ENCODE results near the gene STX2. TPM values are rescaled to one million over a fixed set of nuclear protein-coding genes. Genes with fewer than 3 reads are reported as not detected.

Gene STX2
- total RNA-seq, 2 experiments from 2014 or later: 13.4 to 14.1 TPM

DNA sequence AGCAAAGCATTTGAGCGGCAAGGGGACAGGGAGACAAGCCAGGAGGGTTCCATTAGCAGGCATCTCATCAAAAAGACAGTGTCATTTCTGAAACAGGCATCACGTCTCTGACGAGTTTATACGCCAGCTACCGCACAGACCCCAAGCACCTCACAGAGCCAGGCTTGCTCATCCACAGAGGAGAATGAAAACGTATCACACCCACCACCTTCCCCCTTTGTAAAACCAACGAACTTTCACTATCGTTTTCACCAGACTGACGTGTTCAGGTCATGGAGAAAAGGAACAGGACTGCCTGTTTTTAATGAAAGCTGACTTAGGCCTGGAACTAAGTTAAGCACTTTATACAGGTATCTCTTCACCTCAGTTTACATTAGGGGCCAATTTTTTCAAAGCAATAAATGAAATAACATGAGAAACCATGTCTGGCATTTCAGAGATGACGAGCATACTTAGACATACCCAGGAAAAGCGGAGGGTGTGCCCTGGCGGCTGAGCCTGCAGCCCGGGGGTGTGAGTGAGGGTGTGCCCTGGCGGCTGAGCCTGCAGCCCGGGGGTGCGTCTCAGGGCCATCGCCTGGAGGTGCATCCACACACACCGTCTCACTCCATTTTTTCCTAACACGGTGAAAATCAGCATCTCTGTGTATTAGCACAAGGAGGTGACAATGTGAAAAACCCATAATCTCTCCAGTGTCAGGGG lies 41.9 kb downstream of the STX2 start:
- H3K36me3 Mint-ChIP-seq (ENCODE audit: low read depth): peaks cover 89% of the 10 kb centered on the region

DNA sequence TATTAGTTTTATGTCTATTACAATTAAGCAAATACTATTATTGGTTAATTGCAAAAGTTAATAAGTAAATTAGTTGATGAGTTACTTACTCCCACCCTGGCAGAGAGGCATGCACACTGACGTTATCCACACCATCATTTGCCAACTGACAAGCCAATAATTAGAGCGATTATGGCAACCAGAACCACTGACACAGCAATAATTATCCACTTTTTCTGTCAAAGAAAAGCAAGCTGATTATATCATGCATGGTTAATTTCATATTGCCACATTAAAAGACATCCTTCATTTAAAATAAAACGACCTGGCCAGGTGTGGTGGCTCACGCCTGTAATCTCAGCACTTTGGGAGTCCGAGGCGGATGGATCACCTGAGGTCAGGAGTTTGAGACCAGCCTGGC lies 43.1 kb downstream of the STX2 start:
- H3K27me3 ChIP-seq (ENCODE audit: control insufficient read depth in 1 of 2, insufficient read depth in 2 of 2, low read length in 2 of 2): no peaks in the 10 kb centered on the region
- peaks cover 7% of the 10 kb centered on the region for H3K4me1 Mint-ChIP-seq (ENCODE audit: low read depth)
- H3K9me3 ChIP-seq (ENCODE audit: control insufficient read depth in 1 of 2, insufficient read depth in 1 of 2, low read length in 2 of 2): no peaks in the 10 kb centered on the region
- ATAC-seq (ENCODE audit: poor library complexity) (no peak), DNase-seq (no peak)
- ChIA-PET POLR2A (no interaction called here), CTCF (interaction anchor here (1.4 kb wide), 1 partner anchor 31 kb away, joined by 4 read pairs; no protein-coding TSS in a partner anchor)
- no peaks in the 10 kb centered on the region for H3K27me3 Mint-ChIP-seq
- intact Hi-C loops (cut with DNase I, micrococcal nuclease): no loop called here
- no peaks in the 10 kb centered on the region for H3K9me3 Mint-ChIP-seq
- no peak overlapping the region for H3K4me3 ChIP-seq (ENCODE audit: low read length)
- TF ChIP-seq, protein P1, sequence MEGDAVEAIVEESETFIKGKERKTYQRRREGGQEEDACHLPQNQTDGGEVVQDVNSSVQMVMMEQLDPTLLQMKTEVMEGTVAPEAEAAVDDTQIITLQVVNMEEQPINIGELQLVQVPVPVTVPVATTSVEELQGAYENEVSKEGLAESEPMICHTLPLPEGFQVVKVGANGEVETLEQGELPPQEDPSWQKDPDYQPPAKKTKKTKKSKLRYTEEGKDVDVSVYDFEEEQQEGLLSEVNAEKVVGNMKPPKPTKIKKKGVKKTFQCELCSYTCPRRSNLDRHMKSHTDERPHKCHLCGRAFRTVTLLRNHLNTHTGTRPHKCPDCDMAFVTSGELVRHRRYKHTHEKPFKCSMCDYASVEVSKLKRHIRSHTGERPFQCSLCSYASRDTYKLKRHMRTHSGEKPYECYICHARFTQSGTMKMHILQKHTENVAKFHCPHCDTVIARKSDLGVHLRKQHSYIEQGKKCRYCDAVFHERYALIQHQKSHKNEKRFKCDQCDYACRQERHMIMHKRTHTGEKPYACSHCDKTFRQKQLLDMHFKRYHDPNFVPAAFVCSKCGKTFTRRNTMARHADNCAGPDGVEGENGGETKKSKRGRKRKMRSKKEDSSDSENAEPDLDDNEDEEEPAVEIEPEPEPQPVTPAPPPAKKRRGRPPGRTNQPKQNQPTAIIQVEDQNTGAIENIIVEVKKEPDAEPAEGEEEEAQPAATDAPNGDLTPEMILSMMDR (IDR thresholded peaks at IDR 0.05): no peak
- peaks cover 85% of the 10 kb centered on the region for H3K36me3 Mint-ChIP-seq (ENCODE audit: low read depth)
- H3K27ac ChIP-seq (ENCODE audit: low read depth in 1 of 2, low read length in 2 of 2): no peak overlapping the region
- no peak overlapping the region for H3K27ac Mint-ChIP-seq
- peaks cover 35% of the 10 kb centered on the region for H3K36me3 ChIP-seq (ENCODE audit: insufficient read depth, low read length)
- H3K4me3 Mint-ChIP-seq: no peak overlapping the region
- peaks cover 13% of the 10 kb centered on the region for H3K4me1 ChIP-seq (ENCODE audit: insufficient read depth, low read length)

More for the DNA sequence above, 41.9 kb downstream of the STX2 start:
- intact Hi-C loops (cut with DNase I, micrococcal nuclease): no loop called here
- Histone ChIP-seq H3K27me3 (ENCODE audit: control insufficient read depth in 1 of 2, insufficient read depth in 2 of 2, low read length in 2 of 2) (no peaks in the 10 kb centered on the region), H3K4me3 (ENCODE audit: low read length) (peak overlapping the region; percentile 33), H3K9me3 (ENCODE audit: control insufficient read depth in 1 of 2, insufficient read depth in 1 of 2, low read length in 2 of 2) (no peaks in the 10 kb centered on the region), H3K4me1 (ENCODE audit: insufficient read depth, low read length) (peaks cover 13% of the 10 kb centered on the region), H3K27ac (ENCODE audit: low read depth in 1 of 2, low read length in 2 of 2) (peak overlapping the region; percentile 15 to 44), H3K36me3 (ENCODE audit: insufficient read depth, low read length) (peaks cover 33% of the 10 kb centered on the region)
- ChIA-PET POLR2A (no interaction called here), CTCF (interaction anchor here (1.4 kb wide), 1 partner anchor 29 kb away, joined by 4 read pairs; no protein-coding TSS in a partner anchor)
- H3K27ac Mint-ChIP-seq: peak overlapping the region; percentile 89
- TF ChIP-seq, protein P1 (IDR thresholded peaks at IDR 0.05): no peak
- H3K9me3 Mint-ChIP-seq: no peaks in the 10 kb centered on the region
- DNase-seq: peak in 11 of 14 experiments; percentile 7 to 81 (median 23)
- no peaks in the 10 kb centered on the region for H3K27me3 Mint-ChIP-seq
- peak; percentile 87 for ATAC-seq (ENCODE audit: poor library complexity)
- H3K4me3 Mint-ChIP-seq: peak overlapping the region; percentile 73
- H3K4me1 Mint-ChIP-seq (ENCODE audit: low read depth): peaks cover 7% of the 10 kb centered on the region

DNA sequence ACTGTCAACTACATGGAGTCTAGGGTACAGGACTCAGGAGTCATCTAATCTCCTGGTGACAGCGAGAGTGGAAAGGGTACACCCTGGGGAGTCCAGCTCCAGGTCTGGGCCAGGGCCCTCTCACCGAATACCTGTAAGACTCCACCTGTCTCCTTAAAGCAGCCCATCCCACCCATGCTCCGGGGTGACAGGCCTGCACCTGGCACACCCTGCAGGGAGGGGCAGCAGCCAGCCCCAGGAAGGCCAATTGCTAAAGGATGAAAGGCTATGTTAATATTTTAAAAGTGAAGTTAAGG lies 45.5 kb downstream of the STX2 start:
- H3K27me3 Mint-ChIP-seq: no peaks in the 10 kb centered on the region
- no peaks in the 10 kb centered on the region for H3K9me3 Mint-ChIP-seq
- no peak overlapping the region for H3K4me3 Mint-ChIP-seq
- no peak for DNase-seq
- H3K4me1 Mint-ChIP-seq (ENCODE audit: low read depth): peaks cover 7% of the 10 kb centered on the region
- Histone ChIP-seq H3K27me3 (ENCODE audit: control insufficient read depth in 1 of 2, insufficient read depth in 2 of 2, low read length in 2 of 2) (no peaks in the 10 kb centered on the region), H3K27ac (ENCODE audit: low read depth in 1 of 2, low read length in 2 of 2) (no peak overlapping the region), H3K4me3 (ENCODE audit: low read length) (no peak overlapping the region), H3K9me3 (ENCODE audit: control insufficient read depth in 1 of 2, insufficient read depth in 1 of 2, low read length in 2 of 2) (peaks cover 0 to 3% of the 10 kb centered on the region in 2 experiments), H3K36me3 (ENCODE audit: insufficient read depth, low read length) (peaks cover 24% of the 10 kb centered on the region), H3K4me1 (ENCODE audit: insufficient read depth, low read length) (peaks cover 13% of the 10 kb centered on the region)
- intact Hi-C loops (cut with DNase I, micrococcal nuclease): no loop called here
- ChIA-PET CTCF (no interaction called here), POLR2A (no interaction called here)
- ATAC-seq (ENCODE audit: poor library complexity): no peak
- TF ChIP-seq, protein P1 (IDR thresholded peaks at IDR 0.05): no peak
- H3K36me3 Mint-ChIP-seq (ENCODE audit: low read depth): peaks cover 82% of the 10 kb centered on the region
- H3K27ac Mint-ChIP-seq: no peak overlapping the region
